Left lung (tissue), 10 donors: ENCODE data around the gene C11orf68. TPM values are rescaled to one million over a fixed set of nuclear protein-coding genes. Genes with fewer than 3 reads are reported as not detected.

Experiments
- ATAC-seq: fragments of 200-7000 bp; cut with Tn5 transposase; one replicate; pipeline ENCODE4 v1.9.1; 2020; ENCODE audit warnings: moderate library complexity
- DNase-seq, 4 donors: peaks; one replicate each; pipeline ENCODE4 v3.0.0-alpha.2; 2013 to 2020
- H3K27ac ChIP-seq, 2 donors: fragments of 200-600 bp; sonication (generic) in 1 of 2; one replicate each; pipeline versions ENCODE4 v1.5.0 to v1.8.0; 2020 to 2021
- H3K27me3 ChIP-seq, 2 donors: fragments of 200-600 bp; sonication (generic) in 1 of 2; one replicate each; pipeline versions ENCODE4 v1.5.0 to v1.8.0; 2020 to 2021
- H3K36me3 ChIP-seq, 2 donors: fragments of 200-600 bp; sonication (generic) in 1 of 2; one replicate each; pipeline versions ENCODE4 v1.5.0 to v1.8.0; 2020 to 2021
- H3K4me1 ChIP-seq, 2 donors: fragments of 200-600 bp; one replicate each; pipeline ENCODE4 v1.8.0; 2021
- H3K4me3 ChIP-seq, 2 donors: fragments of 200-600 bp; sonication (generic) in 1 of 2; one replicate each; pipeline versions ENCODE4 v1.5.0 to v1.8.0; 2020 to 2021; ENCODE audit warnings: mild to moderate bottlenecking in 1 of 2
- H3K9me3 ChIP-seq, 2 donors: fragments of 200-600 bp; sonication (generic) in 1 of 2; one replicate each; pipeline versions ENCODE4 v1.5.0 to v1.8.0; 2020 to 2021
- CTCF ChIP-seq, 2 donors: fragments of 200-600 bp; sonication (generic) in 1 of 2; IDR thresholded peaks; one replicate each; pipeline versions ENCODE4 v1.5.0 to v1.8.0; 2021; ENCODE audit warnings: antibody characterized with exemption in 2 of 2
- intact Hi-C, 2 donors: fragments of 100-400 bp; cut with DNase I; formaldehyde crosslinking; loops; one replicate each; pipeline versions ENCODE4 v1.11.2 to v1.14.2; 2022
- polyA plus RNA-seq, 6 donors: library from polyadenylated mRNA; unstranded; fragments of 120-200 nt; gene quantifications; one replicate each; pipeline ENCODE4 v1.2.1, GENCODE V29; 2013; ENCODE audit not compliant: insufficient read length in 6 of 6
- total RNA-seq, 2 donors: library from RNA; stranded (reverse); fragmentation: NEBNext Ultra II Directional; extraction: Animal tissue kit (Norgen Biotek cat#: 25700); gene quantifications; one replicate each; pipeline ENCODE4 v1.2.1, GENCODE V29; 2021
- donor health status: DM: no; HTN: yes; CAD: no.
- donor health status: DM: no; HTN: no; CAD: no.

C11orf68 gene
- total and polyA plus RNA-seq, 8 donors, result 29.6 to 36.9 (median 34.2) TPM

DNA sequence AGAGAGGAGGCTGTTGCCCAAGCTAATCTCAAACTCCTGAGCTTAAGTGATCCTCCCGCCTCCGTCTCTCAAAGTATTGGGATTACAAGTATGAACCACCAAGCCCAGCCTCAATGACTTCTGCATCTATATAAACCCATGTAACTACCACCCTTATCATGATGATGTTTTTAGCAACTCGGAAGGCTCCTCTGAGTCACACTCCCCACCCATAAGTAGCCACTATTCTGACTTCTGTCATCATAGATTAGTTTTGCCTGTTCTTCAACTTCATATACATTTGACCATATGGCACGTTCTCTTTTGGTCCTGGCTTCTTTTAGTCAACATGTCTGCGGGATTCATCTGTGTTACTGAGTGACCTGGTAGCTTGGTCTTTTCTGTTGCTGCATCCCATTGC lies 12.3 kb downstream of the C11orf68 start:
- Histone ChIP-seq H3K27ac (no peak overlapping the region), H3K4me1 (peaks cover 4 to 6% of the 10 kb centered on the region in 2 donors), H3K27me3 (peaks cover 0 to 9% of the 10 kb centered on the region in 2 donors), H3K4me3 (no peak overlapping the region), H3K9me3 (no peaks in the 10 kb centered on the region), H3K36me3 (no peaks in the 10 kb centered on the region)
- no peak for TF ChIP-seq CTCF (IDR thresholded peaks at IDR 0.05)
- intact Hi-C loops, result no loop called here
- DNase-seq (no peak), ATAC-seq (no peak)

DNA sequence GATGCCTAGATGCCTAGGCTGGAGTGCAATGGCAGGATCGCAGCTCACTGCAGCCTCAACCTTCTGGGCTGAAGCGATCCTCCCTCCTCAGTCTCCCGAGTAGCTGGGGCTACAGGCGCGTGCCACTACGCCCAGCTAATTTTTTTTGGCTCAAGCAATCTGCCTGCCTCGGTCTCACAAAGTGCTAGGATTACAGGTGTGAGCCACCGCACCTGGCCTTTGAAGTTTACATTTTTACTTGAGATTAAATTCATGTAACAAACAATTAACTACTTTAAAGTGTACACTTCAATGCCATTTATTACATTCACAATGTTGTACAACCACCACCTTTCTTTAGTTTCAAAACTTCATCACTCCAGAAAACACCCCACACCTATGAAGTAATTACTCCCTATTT lies 15.1 kb downstream of the C11orf68 start:
- ATAC-seq (no peak), DNase-seq (no peak)
- TF ChIP-seq CTCF (IDR thresholded peaks at IDR 0.05), result no peak
- Histone ChIP-seq H3K36me3 (no peaks in the 10 kb centered on the region), H3K4me1 (peaks cover 9 to 19% of the 10 kb centered on the region in 2 donors), H3K27ac (no peak overlapping the region), H3K9me3 (no peaks in the 10 kb centered on the region), H3K4me3 (no peak overlapping the region), H3K27me3 (peaks cover 0 to 7% of the 10 kb centered on the region in 2 donors)
- intact Hi-C loops, result no loop called here

DNA sequence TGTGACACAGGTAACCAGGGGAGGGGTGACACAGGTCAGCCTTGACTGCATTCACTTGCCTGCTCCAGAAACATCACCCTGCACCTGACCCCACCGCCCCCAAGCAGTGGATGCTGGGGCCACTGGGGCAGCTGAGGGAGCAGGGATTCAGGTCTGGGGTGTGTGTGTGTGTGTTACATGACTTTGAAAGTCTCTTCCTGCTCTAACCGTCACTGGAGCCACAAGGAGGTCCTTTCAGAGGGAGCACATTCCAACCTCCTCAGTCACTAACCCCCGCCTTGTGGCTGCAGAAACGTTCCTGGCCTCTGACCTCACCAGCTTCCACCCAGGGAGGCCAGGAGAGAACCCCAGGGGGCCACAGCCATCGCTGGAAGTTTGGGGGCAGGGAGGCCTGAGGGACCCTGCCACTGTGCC lies 15.8 kb downstream of the C11orf68 start:
- Histone ChIP-seq H3K9me3 (no peaks in the 10 kb centered on the region), H3K36me3 (no peaks in the 10 kb centered on the region), H3K27ac (no peak overlapping the region), H3K4me3 (no peak overlapping the region), H3K4me1 (peaks cover 9 to 25% of the 10 kb centered on the region in 2 donors), H3K27me3 (peaks cover 0 to 7% of the 10 kb centered on the region in 2 donors)
- no peak for TF ChIP-seq CTCF (IDR thresholded peaks at IDR 0.05)
- intact Hi-C loops, result no loop called here
- peak; percentile 15 for ATAC-seq
- no peak for DNase-seq

GRCh38 chr11:65900899-65901180 lies 18.0 kb downstream of the C11orf68 start:
- Histone ChIP-seq H3K27ac (peak overlapping the region in 1 of 2 donors; percentile 89), H3K27me3 (peaks cover 0 to 7% of the 10 kb centered on the region in 2 donors), H3K4me3 (peak overlapping the region in 1 of 2 donors; percentile 70), H3K4me1 (peaks cover 9 to 42% of the 10 kb centered on the region in 2 donors), H3K36me3 (peaks cover 0 to 13% of the 10 kb centered on the region in 2 donors), H3K9me3 (no peaks in the 10 kb centered on the region)
- intact Hi-C loops, result no loop called here
- ATAC-seq (no peak), DNase-seq (no peak)
- TF ChIP-seq CTCF (IDR thresholded peaks at IDR 0.05), result no peak

DNA sequence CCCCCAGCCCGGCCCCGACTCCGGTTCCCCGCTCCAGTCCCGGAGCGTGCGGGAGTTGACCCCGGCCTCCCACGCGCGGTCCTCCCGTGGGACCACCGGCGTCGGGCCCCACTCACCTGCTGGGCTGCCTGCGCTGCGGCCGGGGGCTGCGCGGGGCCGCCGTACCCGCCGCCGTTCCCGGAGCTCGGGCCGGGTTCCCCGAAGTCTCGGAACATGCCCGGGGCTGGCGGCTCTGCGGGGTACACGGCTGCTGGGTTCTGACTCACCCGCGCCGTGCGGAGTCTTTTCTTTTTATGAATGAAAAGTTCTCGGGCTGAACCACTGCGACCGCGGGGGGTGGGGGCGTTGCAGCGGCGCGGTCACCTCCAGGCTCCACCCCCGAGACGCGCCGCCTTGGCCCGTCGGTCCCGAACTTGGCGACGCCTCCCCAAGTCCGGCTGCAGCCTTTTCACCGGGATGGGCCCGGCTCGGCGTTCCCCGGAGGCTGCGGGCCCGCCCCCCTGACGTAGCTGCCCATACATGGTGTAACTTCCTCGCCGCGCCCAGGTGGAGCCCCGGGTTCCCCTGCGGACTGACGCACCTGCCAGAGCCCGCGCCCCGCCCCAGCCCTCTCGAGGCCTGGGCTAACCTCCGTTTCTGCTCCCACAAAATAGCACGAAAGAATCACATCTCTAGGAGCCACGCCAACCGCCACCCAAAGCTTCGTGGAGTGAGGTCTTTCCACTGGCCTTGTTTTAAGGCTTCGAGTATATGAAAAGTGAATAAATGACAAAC lies 18.6 kb downstream of the C11orf68 start, which contains the start of gene FOSL1:
Gene FOSL1 (minus strand): TSS at position 264 of the 774 bp plus-strand sequence. CDS start 49 bp downstream, at position 215.
- ATAC-seq (peak; percentile 94), DNase-seq (peak in 3 of 4 donors; percentile 86 to 98 (median 94))
- TF ChIP-seq CTCF (IDR thresholded peaks at IDR 0.05), result no peak
- intact Hi-C loops, result no loop called here
- Histone ChIP-seq H3K4me3 (peak within 1 kb of the TSS; percentile 43 to 70), H3K36me3 (peaks cover 0 to 18% of the 10 kb centered on the region in 2 donors), H3K27ac (peak within 1 kb of the TSS; percentile 34 to 89), H3K9me3 (no peaks in the 10 kb centered on the region), H3K4me1 (peaks cover 9 to 48% of the 10 kb centered on the region in 2 donors), H3K27me3 (peaks cover 0 to 7% of the 10 kb centered on the region in 2 donors)
